ENCODE data around the gene GOLT1A.

DNA sequence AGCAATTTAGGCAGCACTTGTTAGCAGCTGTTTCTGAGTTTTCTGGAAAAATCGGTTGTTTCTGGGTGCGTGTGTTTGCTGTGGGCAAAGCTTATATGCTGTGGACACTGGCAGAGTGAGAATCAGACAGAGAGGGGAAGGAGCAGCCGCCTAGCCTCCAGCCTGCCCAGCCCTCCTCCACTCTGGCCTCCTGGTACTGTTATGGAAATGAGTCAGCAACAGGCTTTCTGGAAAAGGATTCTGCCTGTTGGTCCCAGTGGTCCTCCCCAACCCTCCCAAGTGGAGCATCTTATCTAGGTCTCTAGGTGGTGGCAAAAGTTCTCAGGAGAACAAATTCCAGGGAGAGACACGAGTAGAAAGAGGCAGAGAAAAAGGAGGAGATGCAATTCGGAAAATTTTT is 42.2 kb upstream of the GOLT1A start:
- TF ChIP-seq, protein P1, sequence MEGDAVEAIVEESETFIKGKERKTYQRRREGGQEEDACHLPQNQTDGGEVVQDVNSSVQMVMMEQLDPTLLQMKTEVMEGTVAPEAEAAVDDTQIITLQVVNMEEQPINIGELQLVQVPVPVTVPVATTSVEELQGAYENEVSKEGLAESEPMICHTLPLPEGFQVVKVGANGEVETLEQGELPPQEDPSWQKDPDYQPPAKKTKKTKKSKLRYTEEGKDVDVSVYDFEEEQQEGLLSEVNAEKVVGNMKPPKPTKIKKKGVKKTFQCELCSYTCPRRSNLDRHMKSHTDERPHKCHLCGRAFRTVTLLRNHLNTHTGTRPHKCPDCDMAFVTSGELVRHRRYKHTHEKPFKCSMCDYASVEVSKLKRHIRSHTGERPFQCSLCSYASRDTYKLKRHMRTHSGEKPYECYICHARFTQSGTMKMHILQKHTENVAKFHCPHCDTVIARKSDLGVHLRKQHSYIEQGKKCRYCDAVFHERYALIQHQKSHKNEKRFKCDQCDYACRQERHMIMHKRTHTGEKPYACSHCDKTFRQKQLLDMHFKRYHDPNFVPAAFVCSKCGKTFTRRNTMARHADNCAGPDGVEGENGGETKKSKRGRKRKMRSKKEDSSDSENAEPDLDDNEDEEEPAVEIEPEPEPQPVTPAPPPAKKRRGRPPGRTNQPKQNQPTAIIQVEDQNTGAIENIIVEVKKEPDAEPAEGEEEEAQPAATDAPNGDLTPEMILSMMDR (IDR thresholded peaks at IDR 0.05; ENCODE audit: poor library complexity, severe bottlenecking), result no peak
- TF ChIP-seq EZH2 (IDR thresholded peaks at IDR 0.05; ENCODE audit: borderline replicate concordance, insufficient read depth, low read length, poor library complexity, severe bottlenecking) (no peak), SMC3 (conservative IDR thresholded peaks at IDR 0.05; ENCODE audit: poor library complexity) (no peak), TAF1 (IDR thresholded peaks at IDR 0.05; ENCODE audit: low read depth) (no peak), RAD21 (conservative IDR thresholded peaks at IDR 0.05) (no peak)
- TF ChIP-seq, protein P2, sequence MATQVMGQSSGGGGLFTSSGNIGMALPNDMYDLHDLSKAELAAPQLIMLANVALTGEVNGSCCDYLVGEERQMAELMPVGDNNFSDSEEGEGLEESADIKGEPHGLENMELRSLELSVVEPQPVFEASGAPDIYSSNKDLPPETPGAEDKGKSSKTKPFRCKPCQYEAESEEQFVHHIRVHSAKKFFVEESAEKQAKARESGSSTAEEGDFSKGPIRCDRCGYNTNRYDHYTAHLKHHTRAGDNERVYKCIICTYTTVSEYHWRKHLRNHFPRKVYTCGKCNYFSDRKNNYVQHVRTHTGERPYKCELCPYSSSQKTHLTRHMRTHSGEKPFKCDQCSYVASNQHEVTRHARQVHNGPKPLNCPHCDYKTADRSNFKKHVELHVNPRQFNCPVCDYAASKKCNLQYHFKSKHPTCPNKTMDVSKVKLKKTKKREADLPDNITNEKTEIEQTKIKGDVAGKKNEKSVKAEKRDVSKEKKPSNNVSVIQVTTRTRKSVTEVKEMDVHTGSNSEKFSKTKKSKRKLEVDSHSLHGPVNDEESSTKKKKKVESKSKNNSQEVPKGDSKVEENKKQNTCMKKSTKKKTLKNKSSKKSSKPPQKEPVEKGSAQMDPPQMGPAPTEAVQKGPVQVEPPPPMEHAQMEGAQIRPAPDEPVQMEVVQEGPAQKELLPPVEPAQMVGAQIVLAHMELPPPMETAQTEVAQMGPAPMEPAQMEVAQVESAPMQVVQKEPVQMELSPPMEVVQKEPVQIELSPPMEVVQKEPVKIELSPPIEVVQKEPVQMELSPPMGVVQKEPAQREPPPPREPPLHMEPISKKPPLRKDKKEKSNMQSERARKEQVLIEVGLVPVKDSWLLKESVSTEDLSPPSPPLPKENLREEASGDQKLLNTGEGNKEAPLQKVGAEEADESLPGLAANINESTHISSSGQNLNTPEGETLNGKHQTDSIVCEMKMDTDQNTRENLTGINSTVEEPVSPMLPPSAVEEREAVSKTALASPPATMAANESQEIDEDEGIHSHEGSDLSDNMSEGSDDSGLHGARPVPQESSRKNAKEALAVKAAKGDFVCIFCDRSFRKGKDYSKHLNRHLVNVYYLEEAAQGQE (IDR thresholded peaks at IDR 0.05; ENCODE audit: borderline replicate concordance), result no peak

All from neural cell (in vitro differentiated cells).